Measurements from ENCODE around the gene THEM4.

Gene THEM4

DNA sequence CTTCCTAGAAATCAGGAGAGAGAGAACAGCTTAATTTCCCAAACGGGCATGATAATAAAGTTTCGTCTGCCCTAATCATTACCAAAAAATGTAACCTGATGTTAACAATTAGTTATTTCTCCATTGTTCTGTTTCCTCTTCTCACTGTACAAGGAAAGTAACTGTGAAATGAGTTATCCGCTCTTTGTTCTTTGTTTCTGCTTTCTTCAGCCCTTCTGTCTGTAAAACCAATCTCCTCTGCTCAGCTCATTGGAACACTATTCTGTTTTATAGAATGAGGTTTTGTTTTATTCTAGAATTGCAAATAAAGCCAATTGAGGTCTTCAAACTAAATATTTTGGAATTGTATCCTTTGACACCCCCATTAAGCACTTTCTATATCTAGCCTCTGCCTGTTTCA, 8.8 kb upstream of the THEM4 start:
- no peak for ATAC-seq
- no peak for TF ChIP-seq TCF4 (CRISPR knock-in tag; IDR thresholded peaks at IDR 0.05; ENCODE audit: borderline replicate concordance)
- TF ChIP-seq, protein P1, sequence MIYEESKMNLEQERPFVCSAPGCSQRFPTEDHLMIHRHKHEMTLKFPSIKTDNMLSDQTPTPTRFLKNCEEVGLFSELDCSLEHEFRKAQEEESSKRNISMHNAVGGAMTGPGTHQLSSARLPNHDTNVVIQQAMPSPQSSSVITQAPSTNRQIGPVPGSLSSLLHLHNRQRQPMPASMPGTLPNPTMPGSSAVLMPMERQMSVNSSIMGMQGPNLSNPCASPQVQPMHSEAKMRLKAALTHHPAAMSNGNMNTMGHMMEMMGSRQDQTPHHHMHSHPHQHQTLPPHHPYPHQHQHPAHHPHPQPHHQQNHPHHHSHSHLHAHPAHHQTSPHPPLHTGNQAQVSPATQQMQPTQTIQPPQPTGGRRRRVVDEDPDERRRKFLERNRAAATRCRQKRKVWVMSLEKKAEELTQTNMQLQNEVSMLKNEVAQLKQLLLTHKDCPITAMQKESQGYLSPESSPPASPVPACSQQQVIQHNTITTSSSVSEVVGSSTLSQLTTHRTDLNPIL (CRISPR knock-in tag; IDR thresholded peaks at IDR 0.05; ENCODE audit: low read depth) = no peak
- TF ChIP-seq, protein P2, sequence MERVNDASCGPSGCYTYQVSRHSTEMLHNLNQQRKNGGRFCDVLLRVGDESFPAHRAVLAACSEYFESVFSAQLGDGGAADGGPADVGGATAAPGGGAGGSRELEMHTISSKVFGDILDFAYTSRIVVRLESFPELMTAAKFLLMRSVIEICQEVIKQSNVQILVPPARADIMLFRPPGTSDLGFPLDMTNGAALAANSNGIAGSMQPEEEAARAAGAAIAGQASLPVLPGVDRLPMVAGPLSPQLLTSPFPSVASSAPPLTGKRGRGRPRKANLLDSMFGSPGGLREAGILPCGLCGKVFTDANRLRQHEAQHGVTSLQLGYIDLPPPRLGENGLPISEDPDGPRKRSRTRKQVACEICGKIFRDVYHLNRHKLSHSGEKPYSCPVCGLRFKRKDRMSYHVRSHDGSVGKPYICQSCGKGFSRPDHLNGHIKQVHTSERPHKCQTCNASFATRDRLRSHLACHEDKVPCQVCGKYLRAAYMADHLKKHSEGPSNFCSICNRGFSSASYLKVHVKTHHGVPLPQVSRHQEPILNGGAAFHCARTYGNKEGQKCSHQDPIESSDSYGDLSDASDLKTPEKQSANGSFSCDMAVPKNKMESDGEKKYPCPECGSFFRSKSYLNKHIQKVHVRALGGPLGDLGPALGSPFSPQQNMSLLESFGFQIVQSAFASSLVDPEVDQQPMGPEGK (CRISPR knock-in tag; IDR thresholded peaks at IDR 0.05; ENCODE audit: borderline replicate concordance) = no peak
- TF ChIP-seq CSDC2 (CRISPR knock-in tag; IDR thresholded peaks at IDR 0.05) = no peak
- TF ChIP-seq ZC3H10 (CRISPR knock-in tag; IDR thresholded peaks at IDR 0.05) = no peak
- TF ChIP-seq, protein P3, sequence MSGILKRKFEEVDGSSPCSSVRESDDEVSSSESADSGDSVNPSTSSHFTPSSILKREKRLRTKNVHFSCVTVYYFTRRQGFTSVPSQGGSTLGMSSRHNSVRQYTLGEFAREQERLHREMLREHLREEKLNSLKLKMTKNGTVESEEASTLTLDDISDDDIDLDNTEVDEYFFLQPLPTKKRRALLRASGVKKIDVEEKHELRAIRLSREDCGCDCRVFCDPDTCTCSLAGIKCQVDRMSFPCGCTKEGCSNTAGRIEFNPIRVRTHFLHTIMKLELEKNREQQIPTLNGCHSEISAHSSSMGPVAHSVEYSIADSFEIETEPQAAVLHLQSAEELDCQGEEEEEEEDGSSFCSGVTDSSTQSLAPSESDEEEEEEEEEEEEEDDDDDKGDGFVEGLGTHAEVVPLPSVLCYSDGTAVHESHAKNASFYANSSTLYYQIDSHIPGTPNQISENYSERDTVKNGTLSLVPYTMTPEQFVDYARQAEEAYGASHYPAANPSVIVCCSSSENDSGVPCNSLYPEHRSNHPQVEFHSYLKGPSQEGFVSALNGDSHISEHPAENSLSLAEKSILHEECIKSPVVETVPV (CRISPR knock-in tag; IDR thresholded peaks at IDR 0.05) = no peak
- TF ChIP-seq ZFP30 (CRISPR knock-in tag; IDR thresholded peaks at IDR 0.05) = no peak
- TF ChIP-seq TOX (CRISPR knock-in tag; IDR thresholded peaks at IDR 0.05; ENCODE audit: borderline replicate concordance) = no peak
- no peak for TF ChIP-seq ZFP3 (CRISPR knock-in tag; IDR thresholded peaks at IDR 0.05)

- ATAC-seq = no peak
- TF ChIP-seq ESRRG (CRISPR knock-in tag; IDR thresholded peaks at IDR 0.05) = no peak
- no peak for TF ChIP-seq ZNF70 (CRISPR knock-in tag; IDR thresholded peaks at IDR 0.05)
- TF ChIP-seq CSDC2 (CRISPR knock-in tag; IDR thresholded peaks at IDR 0.05) = no peak
- no peak for TF ChIP-seq OSR1 (CRISPR knock-in tag; IDR thresholded peaks at IDR 0.05)
- TF ChIP-seq POU6F1 (CRISPR knock-in tag; IDR thresholded peaks at IDR 0.05; ENCODE audit: borderline replicate concordance, low read depth) = no peak
- TF ChIP-seq, protein P3 (CRISPR knock-in tag; IDR thresholded peaks at IDR 0.05) = no peak
- TF ChIP-seq ISL1 (CRISPR knock-in tag; IDR thresholded peaks at IDR 0.05) = no peak
- TF ChIP-seq ZNF565 (CRISPR knock-in tag; conservative IDR thresholded peaks at IDR 0.05; ENCODE audit: low read depth) = no peak
- no peak for TF ChIP-seq TSHZ2 (CRISPR knock-in tag; IDR thresholded peaks at IDR 0.05)
Measured at GRCh38 chr1:151916726-151917370, 7.5 kb upstream of the THEM4 start.

GRCh38 chr1:151915061-151915686, 5.9 kb upstream of the THEM4 start:
- no peak for ATAC-seq
- no peak for TF ChIP-seq BACH2 (CRISPR knock-in tag; IDR thresholded peaks at IDR 0.05; ENCODE audit: borderline replicate concordance)
- TF ChIP-seq ZFP30 (CRISPR knock-in tag; IDR thresholded peaks at IDR 0.05) = no peak
- TF ChIP-seq, protein P3 (CRISPR knock-in tag; IDR thresholded peaks at IDR 0.05) = no peak
- TF ChIP-seq RARB (CRISPR knock-in tag; IDR thresholded peaks at IDR 0.05) = no peak
- TF ChIP-seq ESRRG (CRISPR knock-in tag; IDR thresholded peaks at IDR 0.05) = no peak
- TF ChIP-seq PPARA (CRISPR knock-in tag; IDR thresholded peaks at IDR 0.05; ENCODE audit: borderline replicate concordance) = no peak
- TF ChIP-seq TOX (CRISPR knock-in tag; IDR thresholded peaks at IDR 0.05; ENCODE audit: borderline replicate concordance) = no peak
- no peak for TF ChIP-seq ZC3H10 (CRISPR knock-in tag; IDR thresholded peaks at IDR 0.05)
- TF ChIP-seq TCF4 (CRISPR knock-in tag; IDR thresholded peaks at IDR 0.05; ENCODE audit: borderline replicate concordance) = no peak
- TF ChIP-seq ARNTL (CRISPR knock-in tag; IDR thresholded peaks at IDR 0.05; ENCODE audit: borderline replicate concordance, low read depth) = no peak
